Retinal pigment epithelial cell (primary cell): ENCODE results near the gene SHE.
A peak's percentile ranks its signal among the peaks of the same experiment; 100 is the strongest.
"Not testable (repeated sequence)": the region's sequence is repeated elsewhere in the genome, so short reads cannot be mapped to it uniquely, and the experiment has no call there.

Experiments
- DNase-seq: peaks from one replicate; pipeline ENCODE4 v3.0.0-alpha.2; 2010; ENCODE audit warnings: low read depth
- H3K4me3 ChIP-seq: 2 replicates; pipeline ENCODE4 v1.5.1; 2011; ENCODE audit warnings: mild to moderate bottlenecking, low read length, control low read depth, moderate library complexity
- CTCF ChIP-seq: conservative IDR thresholded peaks from 2 replicates; pipeline ENCODE4 v1.5.1; 2011; ENCODE audit warnings: low read depth, low read length, control low read depth, inconsistent platforms

Gene SHE

GRCh38 chr1:154489695-154490274, 12.4 kb downstream of the SHE start:
- H3K4me3 ChIP-seq: no peak overlapping the region
- no peak for DNase-seq
- no peak for TF ChIP-seq CTCF

GRCh38 chr1:154488922-154489321, 13.3 kb downstream of the SHE start:
- TF ChIP-seq CTCF: no peak
- no peak for DNase-seq
- no peak overlapping the region for H3K4me3 ChIP-seq

- H3K4me3 ChIP-seq, DNase-seq: not testable (repeated sequence)
Measured at GRCh38 chr1:154486756-154487155, 15.5 kb downstream of the SHE start.

GRCh38 chr1:154485910-154486496, 16.2 kb downstream of the SHE start:
- no peak overlapping the region for H3K4me3 ChIP-seq
- no peak for TF ChIP-seq CTCF
- DNase-seq: no peak

GRCh38 chr1:154485106-154485505, 17.1 kb downstream of the SHE start:
- H3K4me3 ChIP-seq: no peak overlapping the region
- DNase-seq: no peak
- no peak for TF ChIP-seq CTCF

- TF ChIP-seq CTCF: no peak
- peak; percentile 73 for DNase-seq
- H3K4me3 ChIP-seq: no peak overlapping the region
Measured at GRCh38 chr1:154483941-154484803, 18.0 kb downstream of the SHE start.

- DNase-seq: no peak
- TF ChIP-seq CTCF: no peak
- H3K4me3 ChIP-seq: no peak overlapping the region
Measured at GRCh38 chr1:154481053-154481452, 21.2 kb downstream of the SHE start.
